GM06990 (cell line): ENCODE measurements around the gene MSI2.

Source experiments
- DNase-seq: peaks from one replicate; pipeline ENCODE4 v3.0.0-alpha.2; 2011; ENCODE audit not compliant: insufficient read length; ENCODE audit errors: extremely low read depth
- H3K27me3 ChIP-seq: replicated peaks from 2 replicates; pipeline ENCODE4 v1.6.0; 2011; ENCODE audit warnings: low read length; ENCODE audit not compliant: control insufficient read depth, insufficient read depth
- H3K36me3 ChIP-seq: 2 replicates; pipeline ENCODE4 v1.5.1; 2011; ENCODE audit warnings: low read length; ENCODE audit not compliant: control insufficient read depth, insufficient read depth
- H3K4me3 ChIP-seq: replicated peaks from 2 replicates; pipeline ENCODE4 v1.5.1; 2011; ENCODE audit warnings: low read depth, mild to moderate bottlenecking, control low read depth, low read length
- CTCF ChIP-seq: IDR thresholded peaks from 2 replicates; pipeline ENCODE4 v1.5.1; 2011; ENCODE audit warnings: low read length, control low read depth, mild to moderate bottlenecking, inconsistent platforms; ENCODE audit not compliant: insufficient read depth, poor library complexity, severe bottlenecking

Gene MSI2

GRCh38 chr17:57535249-57535966, 279.1 kb downstream of the MSI2 start:
- no peak for TF ChIP-seq CTCF
- no peak overlapping the region for H3K4me3 ChIP-seq
- H3K36me3 ChIP-seq = no peaks in the 10 kb centered on the region; the same call in none of the 2 replicates
- no peaks in the 10 kb centered on the region for H3K27me3 ChIP-seq
- no peak for DNase-seq

GRCh38 chr17:57536289-57536688, 280.0 kb downstream of the MSI2 start:
- H3K4me3 ChIP-seq = no peak overlapping the region
- no peak for TF ChIP-seq CTCF
- DNase-seq = no peak
- H3K27me3 ChIP-seq = no peaks in the 10 kb centered on the region
- no peaks in the 10 kb centered on the region; the same call in none of the 2 replicates for H3K36me3 ChIP-seq

GRCh38 chr17:57536789-57537523, 280.6 kb downstream of the MSI2 start:
- TF ChIP-seq CTCF = no peak
- no peaks in the 10 kb centered on the region; the same call in none of the 2 replicates for H3K36me3 ChIP-seq
- DNase-seq = no peak
- H3K27me3 ChIP-seq = no peaks in the 10 kb centered on the region
- no peak overlapping the region for H3K4me3 ChIP-seq

- DNase-seq = no peak
- TF ChIP-seq CTCF = no peak
- H3K27me3 ChIP-seq = no peaks in the 10 kb centered on the region
- H3K4me3 ChIP-seq = no peak overlapping the region
- H3K36me3 ChIP-seq = no peaks in the 10 kb centered on the region
Measured at GRCh38 chr17:57537524-57538410, 281.4 kb downstream of the MSI2 start.

GRCh38 chr17:57538736-57539456, 282.6 kb downstream of the MSI2 start:
- no peak overlapping the region for H3K4me3 ChIP-seq
- no peaks in the 10 kb centered on the region for H3K36me3 ChIP-seq
- H3K27me3 ChIP-seq = no peaks in the 10 kb centered on the region
- TF ChIP-seq CTCF = no peak
- no peak for DNase-seq
